ENCODE data around the gene CCDC93. TPM values are rescaled to one million over a fixed set of nuclear protein-coding genes. Genes with fewer than 3 reads are reported as not detected.
A peak's percentile ranks its signal among the peaks of the same experiment; 100 is the strongest.
"Not testable (repeated sequence)": the region's sequence is repeated elsewhere in the genome, so short reads cannot be mapped to it uniquely, and the experiment has no call there.

CCDC93 gene
- total and polyA plus RNA-seq, 12 donors = 6.0 to 43.7 (median 29.4) TPM

DNA sequence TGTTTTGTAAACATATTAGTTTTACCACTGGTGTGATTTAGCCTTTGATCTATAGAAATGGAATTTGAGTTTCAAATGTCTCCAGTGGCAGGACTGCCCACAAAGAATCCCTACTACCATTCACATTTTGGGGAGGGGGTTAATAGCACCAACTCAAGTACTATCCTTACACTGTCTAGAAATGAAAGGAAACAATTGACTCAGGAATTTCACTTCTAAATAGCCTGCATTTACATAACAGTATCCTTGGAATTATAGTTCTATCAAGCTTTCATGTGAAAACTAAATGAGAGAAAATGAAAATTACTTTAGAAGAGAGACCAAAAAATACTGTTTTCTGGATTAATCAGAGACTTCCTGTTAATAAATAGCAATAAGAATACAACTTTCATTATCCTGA lies 7.5 kb upstream of the CCDC93 start:
- H3K4me3 ChIP-seq = no peak overlapping the region
- intact Hi-C loops (cut with DNase I) = no loop called here
- H3K27ac ChIP-seq = no peak overlapping the region
- ATAC-seq (no peak), DNase-seq (no peak)
- H3K27me3 ChIP-seq = peaks cover 0 to 6% (median 0%) of the 10 kb centered on the region in 7 donors
- TF ChIP-seq, protein P1, sequence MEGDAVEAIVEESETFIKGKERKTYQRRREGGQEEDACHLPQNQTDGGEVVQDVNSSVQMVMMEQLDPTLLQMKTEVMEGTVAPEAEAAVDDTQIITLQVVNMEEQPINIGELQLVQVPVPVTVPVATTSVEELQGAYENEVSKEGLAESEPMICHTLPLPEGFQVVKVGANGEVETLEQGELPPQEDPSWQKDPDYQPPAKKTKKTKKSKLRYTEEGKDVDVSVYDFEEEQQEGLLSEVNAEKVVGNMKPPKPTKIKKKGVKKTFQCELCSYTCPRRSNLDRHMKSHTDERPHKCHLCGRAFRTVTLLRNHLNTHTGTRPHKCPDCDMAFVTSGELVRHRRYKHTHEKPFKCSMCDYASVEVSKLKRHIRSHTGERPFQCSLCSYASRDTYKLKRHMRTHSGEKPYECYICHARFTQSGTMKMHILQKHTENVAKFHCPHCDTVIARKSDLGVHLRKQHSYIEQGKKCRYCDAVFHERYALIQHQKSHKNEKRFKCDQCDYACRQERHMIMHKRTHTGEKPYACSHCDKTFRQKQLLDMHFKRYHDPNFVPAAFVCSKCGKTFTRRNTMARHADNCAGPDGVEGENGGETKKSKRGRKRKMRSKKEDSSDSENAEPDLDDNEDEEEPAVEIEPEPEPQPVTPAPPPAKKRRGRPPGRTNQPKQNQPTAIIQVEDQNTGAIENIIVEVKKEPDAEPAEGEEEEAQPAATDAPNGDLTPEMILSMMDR (IDR thresholded peaks at IDR 0.05) = no peak
- H3K9me3 ChIP-seq = no peaks in the 10 kb centered on the region
- H3K4me1 ChIP-seq = peaks cover 0 to 8% (median 0%) of the 10 kb centered on the region in 9 donors
- H3K36me3 ChIP-seq = no peaks in the 10 kb centered on the region

DNA sequence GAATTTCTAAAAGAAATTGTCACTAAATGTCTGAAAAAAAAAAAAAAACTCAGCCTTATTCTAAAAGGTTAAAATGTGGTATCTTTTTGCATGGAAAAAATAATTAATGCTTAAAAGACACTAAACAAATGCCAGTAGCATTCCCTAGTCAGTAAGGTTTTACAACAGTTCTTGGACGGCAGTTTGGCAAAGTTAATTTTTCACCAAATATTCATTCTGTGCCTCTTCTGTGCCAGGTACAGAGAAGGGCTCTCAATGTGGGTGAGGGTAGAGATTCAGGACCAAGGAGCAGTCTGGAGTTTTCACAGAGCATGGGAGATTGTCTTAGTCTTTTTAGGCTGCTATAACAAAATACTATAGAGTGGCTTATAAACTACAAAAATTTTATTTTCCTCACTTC lies 6.0 kb upstream of the CCDC93 start:
- DNase-seq = no peak
- Histone ChIP-seq H3K36me3 (no peaks in the 10 kb centered on the region), H3K27ac (no peak overlapping the region), H3K4me1 (peaks cover 0 to 22% (median 3%) of the 10 kb centered on the region in 9 donors), H3K9me3 (no peaks in the 10 kb centered on the region), H3K27me3 (peaks cover 0 to 6% (median 0%) of the 10 kb centered on the region in 7 donors), H3K4me3 (no peak overlapping the region)
- no peak for ATAC-seq
- TF ChIP-seq, protein P1 (IDR thresholded peaks at IDR 0.05) = no peak
- WGBS, 2 donors = 88 to 90% methylated on average over 1 of the region's 1 CpG
- intact Hi-C loops (cut with DNase I) = no loop called here

DNA sequence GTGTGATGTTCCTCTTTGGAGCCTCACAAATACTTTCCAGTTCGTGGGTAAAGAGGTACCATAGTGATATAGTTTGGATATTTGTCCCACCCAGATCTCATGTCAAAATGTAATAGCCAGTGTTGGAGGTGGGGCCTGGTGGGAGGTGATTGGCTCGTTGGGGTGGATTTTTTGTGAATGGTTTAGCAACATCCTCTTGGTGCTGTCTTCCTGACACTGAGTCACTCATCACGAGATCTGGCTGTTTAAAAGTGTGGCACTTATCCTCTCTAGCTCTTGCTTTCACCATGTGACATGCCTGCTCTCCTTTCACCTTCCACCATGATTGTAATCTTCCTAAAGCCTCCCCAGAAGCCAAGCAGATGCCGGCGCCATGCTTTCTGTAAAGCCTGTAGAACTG lies 3.0 kb upstream of the CCDC93 start:
- Histone ChIP-seq H3K27me3 (peaks cover 0 to 6% (median 0%) of the 10 kb centered on the region in 7 donors), H3K4me1 (peaks cover 0 to 41% (median 18%) of the 10 kb centered on the region in 9 donors), H3K27ac (peak overlapping the region in 1 of 10 donors; percentile 64), H3K9me3 (no peaks in the 10 kb centered on the region), H3K36me3 (no peaks in the 10 kb centered on the region), H3K4me3 (no peak overlapping the region)
- 70 to 80% methylated on average over 5 of the region's 5 CpGs for WGBS, 2 donors
- ATAC-seq (no peak), DNase-seq (no peak)
- TF ChIP-seq, protein P1 (IDR thresholded peaks at IDR 0.05) = no peak
- intact Hi-C loops (cut with DNase I) = no loop called here

DNA sequence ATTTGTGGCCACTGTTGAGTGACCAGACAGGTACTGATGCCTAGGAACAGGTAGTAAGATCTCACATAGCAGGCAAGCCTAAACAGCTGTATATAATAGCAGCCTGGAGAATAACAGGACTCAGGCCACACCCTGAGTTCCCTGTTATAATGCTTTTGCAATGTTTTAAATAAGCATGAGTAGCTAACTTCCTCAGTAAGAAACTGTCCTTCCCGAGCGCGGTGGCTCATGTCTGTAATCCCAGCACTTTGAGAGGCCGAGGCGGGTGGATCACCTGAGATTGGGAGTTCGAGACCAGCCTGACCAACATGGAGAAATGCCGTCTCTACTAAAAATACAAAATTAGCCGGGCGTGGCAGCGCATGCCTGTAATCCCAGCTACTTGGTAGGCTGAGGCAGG lies 1.9 kb upstream of the CCDC93 start:
- not testable (repeated sequence) for DNase-seq

DNA sequence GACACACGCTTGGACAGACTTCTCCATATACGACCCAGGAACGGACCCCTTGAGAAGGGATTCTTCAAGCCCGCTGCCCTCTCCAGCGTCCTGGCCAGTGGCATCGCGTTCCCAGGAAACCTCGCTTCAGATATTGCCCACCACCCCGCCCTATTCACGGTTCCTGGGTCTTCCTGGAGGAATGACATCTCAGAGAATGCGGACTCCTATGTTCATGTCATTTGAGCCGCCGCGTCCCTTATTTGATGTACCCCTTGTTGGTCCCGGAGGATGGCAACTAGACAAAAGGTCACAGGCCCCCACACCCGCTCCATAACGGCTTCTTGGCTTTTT lies 588 bp upstream of the CCDC93 start:
- intact Hi-C loops (cut with DNase I) = loop anchor here in 2 of 10 donors (5.0 kb wide), 2 partner anchors 177 to 202 kb away; partner anchors contain the start of gene DDX18 (in 1 of the 2)
- WGBS, 2 donors = 1% methylated on average over 17 of the region's 17 CpGs
- no peak for ATAC-seq
- TF ChIP-seq, protein P1 (IDR thresholded peaks at IDR 0.05) = no peak
- Histone ChIP-seq H3K36me3 (peaks cover 0 to under 1% (median 0%) of the 10 kb centered on the region in 9 donors), H3K27me3 (peaks cover 0 to 6% (median 0%) of the 10 kb centered on the region in 7 donors), H3K4me1 (peaks cover 0 to 64% (median 33%) of the 10 kb centered on the region in 9 donors), H3K4me3 (peak overlapping the region; percentile 82 to 100 (median 97)), H3K27ac (peak overlapping the region in 8 of 10 donors; percentile 40 to 99 (median 96)), H3K9me3 (no peaks in the 10 kb centered on the region)
- DNase-seq = peak in 1 of 2 donors; percentile 13

More for the DNA sequence above, 1.9 kb upstream of the CCDC93 start:
- H3K4me1 ChIP-seq = peaks cover 0 to 52% (median 28%) of the 10 kb centered on the region in 9 donors
- H3K9me3 ChIP-seq; intact Hi-C loops (cut with DNase I); H3K27me3 ChIP-seq; H3K36me3 ChIP-seq; H3K4me3 ChIP-seq; ATAC-seq: not testable (repeated sequence)
- peak overlapping the region in 1 of 10 donors; percentile 64 for H3K27ac ChIP-seq
- 81 to 92% methylated on average over 10 of the region's 10 CpGs for WGBS, 2 donors

All from heart right ventricle (tissue), 16 donors.